Measurements from ENCODE around the gene CFAP46. TPM values are rescaled to one million over a fixed set of nuclear protein-coding genes. Genes with fewer than 3 reads are reported as not detected.
"Not testable (repeated sequence)": the region's sequence is repeated elsewhere in the genome, so short reads cannot be mapped to it uniquely, and the experiment has no call there.

The CFAP46 gene
- total RNA-seq, 1 donor from 2014 or later = 0.39 TPM

DNA sequence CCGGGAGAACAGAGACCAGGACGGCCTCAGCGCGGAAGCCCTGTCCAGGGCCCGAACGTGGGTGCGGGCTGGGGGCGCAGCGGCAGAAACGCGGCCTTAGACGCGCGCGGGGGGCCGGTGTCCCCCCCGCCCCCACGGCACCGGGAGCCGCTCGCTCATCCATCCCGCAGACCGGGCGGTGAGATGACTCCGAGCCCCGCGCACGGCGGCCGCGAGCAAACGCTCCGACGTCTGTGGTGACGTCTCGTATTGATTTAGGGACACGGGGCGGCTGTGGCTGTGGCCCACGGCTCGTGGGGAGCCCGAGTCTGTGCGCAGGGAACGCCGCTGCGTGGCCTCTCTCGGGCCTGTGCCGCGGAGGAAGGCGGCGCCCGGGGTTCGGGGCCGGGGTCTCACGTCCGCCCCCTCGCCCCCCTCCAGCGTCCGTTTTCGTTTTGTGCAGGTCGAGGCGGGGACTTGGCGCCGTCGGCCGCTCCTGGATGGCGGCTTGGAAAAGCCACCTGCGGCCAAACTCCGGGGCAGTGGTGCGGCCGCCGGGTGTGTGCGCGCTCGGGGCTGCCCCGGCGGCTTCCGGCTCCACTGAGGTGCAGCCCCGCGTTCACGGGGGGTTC is 155.4 kb downstream of the CFAP46 start:
- no peak for DNase-seq

DNA sequence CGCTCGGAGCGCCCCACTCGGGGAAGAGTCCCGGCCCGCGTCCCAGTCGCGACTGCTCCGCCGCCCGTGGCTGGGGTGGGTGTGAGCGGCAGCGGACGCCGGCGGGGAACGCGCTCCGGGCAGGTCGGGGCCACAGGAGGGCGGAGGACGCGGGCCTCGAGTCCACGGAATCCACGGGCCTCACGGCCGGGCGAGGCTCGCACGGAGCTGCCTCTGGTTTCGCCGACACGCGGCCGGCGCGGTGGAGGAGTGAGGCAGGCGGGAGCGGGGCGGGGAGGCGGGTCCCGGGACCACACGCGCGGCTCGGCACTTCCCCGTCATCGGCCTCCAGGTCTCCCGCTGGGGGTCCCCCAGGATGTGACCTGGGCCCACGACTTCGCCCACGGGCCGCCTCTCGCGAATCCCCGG is 155.9 kb downstream of the CFAP46 start:
- no peak for DNase-seq

DNA sequence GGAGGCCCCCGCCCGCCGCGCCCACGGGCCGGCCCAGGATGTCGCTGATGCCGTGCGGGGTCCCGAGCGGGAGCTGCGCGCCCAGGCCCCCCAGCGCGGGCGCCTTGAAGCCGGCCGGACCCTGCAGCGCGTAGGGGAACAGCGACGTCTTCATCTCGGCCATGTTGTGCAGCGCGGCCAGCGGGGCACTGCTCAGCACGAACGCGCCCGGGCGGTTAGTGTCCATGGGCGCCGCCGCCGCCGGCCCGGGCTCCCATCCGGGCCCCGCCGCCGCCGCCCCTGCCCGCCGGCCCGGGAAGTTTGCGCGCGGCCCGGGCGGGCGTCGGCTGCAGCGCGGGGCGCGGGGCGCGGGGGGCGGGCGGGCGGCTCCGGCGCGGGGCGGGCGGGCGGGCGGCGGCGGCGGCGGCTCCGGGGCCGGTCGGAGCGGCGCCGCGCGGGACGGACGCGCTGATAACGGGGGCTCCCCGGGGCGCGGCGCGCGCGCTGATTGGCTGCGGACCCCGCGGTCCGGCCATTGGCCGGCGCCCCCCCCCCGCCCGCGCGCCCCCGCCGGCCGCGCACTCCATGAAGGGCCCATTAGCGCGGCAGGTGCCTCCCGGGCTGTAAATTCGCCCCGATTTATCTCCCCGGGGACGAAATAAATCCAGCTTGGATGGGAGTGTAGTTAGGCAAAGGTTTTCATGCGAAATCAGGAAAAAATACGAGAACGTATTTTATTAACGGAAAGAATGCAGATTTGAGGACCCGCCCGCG is 156.5 kb downstream of the CFAP46 start, which contains the start of gene NKX6-2:
Gene NKX6-2 (minus strand): TSS at position 425 of the 753 bp plus-strand sequence. CDS start 199 bp downstream, at position 226.
- DNase-seq = no peak

DNA sequence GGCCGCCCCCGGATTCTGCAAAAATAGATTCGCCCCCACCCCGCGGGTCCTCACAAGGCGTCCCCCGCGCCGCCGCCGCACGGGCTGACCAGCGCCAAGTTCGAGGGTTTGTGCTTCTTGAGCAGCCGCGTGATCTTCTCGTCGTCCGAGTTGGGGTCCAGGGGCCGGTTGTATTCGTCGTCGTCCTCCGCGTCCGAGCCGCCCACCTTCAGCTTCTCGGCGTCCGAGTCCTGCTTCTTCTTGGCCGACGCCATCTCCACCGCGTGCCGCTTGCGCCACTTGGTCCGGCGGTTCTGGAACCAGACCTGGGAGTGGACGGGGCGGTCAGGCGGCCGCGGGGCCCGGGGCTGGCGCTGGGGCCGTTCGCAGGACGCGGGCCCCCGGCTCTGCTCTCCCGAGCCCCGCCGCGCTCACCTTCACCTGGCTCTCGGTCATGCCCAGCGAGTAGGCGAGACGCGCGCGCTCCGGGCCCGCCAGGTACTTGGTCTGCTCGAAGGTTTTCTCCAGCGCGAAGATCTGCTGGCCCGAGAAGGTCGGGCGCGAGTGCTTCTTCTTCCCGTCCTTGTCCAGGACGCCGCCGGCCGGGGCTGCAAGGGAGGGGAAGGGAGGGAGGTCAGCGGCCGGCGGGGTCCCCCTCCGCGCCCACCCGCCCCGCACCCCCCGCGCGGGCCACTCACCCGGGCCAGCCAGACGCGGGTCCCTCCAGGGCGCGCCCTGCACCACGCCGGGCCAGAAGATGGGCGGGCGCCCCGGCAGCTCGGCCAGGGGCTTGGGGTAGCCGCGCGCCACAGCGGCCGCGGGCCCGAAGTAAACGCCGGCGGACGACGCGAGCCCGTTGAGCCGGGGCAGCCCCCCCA is 157.3 kb downstream of the CFAP46 start:
- no peak for DNase-seq

DNA sequence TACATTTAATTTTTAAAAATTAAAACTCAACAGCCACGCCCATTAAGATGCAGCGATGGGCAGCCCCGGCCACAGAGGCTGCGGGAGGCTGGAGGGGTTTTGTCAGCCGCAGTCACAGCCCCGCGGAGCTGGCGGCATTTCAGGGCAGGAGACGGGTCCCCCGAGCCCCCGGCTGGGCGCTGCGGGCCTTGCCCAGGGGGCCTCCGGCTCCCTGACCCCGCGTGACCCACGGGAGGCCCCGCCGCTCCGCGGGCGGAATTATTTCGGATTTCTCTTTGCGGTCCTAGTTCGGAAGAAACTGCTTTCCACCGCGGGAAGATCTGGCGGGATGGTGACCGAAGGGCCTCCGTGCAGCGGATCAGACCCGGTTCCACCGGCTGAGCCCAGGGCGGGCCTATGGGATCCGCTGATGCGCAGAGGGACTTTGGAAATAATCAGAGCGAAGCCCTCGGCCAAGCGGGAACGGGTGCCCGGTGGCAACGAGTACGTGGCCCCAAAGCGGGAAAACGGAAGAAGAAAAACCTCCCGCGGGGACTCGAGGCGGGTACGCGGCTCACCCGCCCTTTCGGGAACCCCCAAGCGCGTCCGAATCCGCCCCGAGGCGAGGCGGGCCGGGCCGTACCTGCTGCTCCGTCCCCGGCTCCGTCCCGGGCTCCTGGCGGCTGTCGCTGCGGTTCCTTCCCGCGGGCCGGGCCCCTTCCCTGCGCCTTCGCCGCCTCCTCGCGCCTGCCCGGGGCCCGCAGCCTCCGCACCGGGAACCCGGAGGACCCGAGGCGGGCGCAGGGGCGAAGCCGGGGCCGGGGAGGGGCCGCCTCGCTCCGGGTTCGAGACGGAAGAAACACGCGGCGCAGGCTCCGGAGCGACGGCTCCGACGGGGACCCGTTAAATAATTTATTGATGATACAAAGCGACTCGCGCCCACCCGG is 158.2 kb downstream of the CFAP46 start:
- DNase-seq = no peak

DNA sequence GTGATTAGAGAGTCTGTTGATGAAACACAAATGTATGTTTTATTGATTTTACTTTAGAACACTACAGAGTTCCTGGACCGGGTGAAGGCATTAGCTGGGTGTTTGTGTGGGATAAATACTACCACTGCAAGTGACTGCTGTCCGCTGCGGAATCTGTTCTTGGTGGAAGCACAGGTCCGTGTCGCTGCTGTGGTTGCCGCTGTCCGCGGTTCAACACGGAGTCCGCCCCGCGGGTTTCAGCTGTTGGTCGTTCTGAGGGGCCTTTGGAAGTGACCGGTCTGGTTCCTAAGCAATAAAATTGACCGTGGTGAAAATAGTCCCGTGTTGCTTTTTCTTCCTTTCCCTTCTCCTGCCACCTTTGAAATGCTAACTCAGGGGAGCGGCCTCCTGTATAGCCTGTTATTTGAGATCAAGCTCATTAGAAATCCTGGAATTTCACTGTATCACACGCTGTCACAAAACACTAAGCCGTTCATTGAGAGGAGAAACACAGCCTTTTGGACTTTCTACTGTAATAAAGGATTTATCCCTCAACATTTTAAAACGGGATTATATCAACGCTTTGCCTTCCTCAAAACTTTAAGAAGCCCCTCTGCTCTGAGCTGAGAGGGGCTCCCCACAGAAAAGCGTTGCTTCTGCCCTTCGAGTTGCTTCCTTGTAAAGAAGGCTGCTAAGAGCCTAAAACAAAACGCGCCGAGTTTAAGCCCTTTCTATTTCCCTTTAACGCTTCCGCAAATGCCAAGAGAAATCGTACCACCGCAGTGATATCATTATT is 159.0 kb downstream of the CFAP46 start:
- DNase-seq = no peak

DNA sequence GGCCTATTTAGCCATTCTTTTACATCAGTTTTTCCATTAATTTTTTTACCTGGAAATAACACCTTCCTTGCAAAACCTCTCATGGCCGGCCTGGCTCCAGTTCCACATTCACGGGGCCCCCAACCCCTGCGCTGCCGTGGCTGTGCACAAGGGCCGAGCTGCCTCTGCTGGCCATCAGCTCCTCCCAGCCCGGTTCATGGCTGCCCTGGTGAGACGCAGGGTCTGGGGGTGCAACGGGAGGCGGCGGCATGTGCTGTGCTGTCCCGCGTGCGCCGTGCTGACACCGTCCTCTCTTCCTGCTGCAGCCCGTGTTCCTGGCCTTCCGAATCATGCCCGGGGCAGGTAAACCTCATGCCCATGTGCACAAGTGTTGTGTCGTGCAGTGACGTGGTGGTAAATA is 160.8 kb downstream of the CFAP46 start:
- DNase-seq = no peak

DNA sequence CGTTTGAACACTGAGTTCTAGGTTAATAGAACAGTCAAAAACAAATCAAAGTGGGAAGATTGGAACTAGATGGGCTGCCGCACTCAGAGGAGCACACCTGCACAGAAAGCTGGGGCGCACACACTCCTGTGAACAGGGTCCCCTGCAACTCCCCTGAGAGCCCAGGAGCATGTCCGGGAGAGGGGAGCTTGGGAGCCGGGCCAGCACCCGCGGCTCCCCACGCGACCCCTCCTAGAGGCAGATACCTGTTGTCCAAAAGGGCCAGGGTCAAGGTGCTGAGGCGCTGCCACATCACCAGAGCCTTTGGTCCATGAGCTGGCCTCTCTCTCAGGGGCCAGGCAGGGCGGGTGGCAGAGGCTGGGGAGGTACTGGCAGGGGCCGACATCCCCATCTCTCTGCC is 162.0 kb downstream of the CFAP46 start:
- DNase-seq = no peak

DNA sequence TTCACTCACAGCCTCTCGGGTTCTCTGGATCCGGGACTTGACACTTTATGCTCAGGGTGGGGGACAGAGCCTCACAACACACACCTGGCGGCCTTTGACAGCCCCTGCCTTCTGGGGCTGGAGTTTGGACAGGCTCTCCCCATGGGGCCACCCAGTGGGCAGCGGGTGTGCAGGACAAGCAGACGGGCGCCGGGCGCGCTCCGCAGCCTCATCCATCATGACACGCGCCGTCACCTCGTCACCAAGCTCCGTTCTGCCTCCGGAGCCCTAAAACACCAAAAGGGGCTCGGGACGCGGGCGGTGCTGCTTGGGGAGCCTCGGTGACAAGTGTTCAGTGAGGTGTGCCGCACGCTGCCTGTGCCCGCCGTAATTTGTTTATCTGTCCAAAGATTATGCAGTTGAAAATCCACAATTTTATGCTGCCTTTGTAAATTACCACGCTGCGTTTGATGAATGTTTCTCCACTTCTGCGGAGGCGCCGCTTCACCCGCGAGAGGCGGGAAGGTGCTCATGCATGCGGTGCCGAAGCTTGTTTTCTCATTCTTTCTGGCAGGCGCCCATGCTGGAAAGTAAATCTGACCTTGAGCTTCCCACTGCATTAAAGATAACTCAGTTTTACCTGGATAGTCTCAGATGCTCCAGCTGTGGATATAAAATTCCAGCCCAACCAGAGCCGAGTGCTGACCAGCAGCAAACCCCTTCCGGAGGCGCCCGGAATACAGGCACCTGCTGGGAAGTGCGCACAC is 162.6 kb downstream of the CFAP46 start:
- no peak for DNase-seq

DNA sequence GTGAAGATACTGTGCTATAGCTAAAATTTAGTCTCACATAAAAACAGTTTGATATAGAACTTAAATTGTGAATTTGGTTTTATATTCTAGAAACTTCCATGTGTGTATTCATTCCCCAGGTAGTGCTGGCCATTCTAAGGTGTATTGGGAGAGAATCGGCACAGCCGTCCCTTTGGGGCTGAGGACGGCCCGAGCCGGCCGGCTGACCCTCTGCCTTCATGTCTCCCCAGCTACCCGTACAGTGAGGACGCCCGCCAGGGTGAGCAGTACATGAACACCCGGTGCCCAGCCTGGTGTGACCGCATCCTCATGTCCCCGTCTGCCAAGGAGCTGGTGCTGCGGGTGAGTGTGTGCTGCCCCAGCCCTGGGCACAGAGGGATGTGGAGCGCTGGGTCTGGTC is 164.9 kb downstream of the CFAP46 start:
- DNase-seq = no peak

DNA sequence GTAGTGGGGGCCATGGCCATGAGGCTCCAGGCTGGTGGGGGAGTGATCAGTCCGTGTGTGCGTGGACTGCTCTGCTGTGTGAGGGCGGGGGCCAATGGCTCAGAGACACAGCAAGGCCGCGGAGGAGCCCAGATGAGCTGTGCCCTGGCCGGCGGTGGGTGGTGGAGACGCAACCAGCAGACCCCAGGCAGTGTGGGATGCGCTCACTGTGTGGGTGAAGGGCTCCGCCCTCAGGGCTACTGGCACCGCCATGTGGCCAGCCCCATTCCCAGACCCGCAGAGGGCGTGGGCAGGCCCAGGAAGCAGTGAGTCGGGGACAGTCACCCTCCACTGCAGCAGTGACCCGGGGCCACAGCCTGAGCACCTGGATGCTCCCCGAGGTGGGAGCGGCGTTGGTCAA is 165.5 kb downstream of the CFAP46 start:
- no peak for DNase-seq

DNA sequence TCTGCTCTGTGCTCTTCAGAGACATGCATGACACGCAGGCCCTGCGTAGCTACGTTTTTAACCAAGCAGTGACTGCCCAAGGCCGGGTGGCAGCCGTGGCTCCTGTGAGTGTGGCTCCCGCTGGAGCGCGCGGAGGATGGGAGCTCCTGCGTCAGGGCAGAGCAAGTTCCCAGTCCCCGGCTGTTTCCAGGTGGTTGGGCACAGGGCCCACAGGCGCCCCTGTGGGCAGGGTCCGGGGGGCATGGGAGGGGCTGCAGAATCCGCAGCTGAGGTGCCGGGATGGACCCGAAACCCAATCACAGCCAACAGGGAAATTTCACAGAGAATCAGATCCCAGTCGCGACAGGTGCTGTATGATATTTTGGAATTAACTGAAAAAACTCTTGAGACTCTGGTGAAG is 166.2 kb downstream of the CFAP46 start:
- no peak for DNase-seq

DNA sequence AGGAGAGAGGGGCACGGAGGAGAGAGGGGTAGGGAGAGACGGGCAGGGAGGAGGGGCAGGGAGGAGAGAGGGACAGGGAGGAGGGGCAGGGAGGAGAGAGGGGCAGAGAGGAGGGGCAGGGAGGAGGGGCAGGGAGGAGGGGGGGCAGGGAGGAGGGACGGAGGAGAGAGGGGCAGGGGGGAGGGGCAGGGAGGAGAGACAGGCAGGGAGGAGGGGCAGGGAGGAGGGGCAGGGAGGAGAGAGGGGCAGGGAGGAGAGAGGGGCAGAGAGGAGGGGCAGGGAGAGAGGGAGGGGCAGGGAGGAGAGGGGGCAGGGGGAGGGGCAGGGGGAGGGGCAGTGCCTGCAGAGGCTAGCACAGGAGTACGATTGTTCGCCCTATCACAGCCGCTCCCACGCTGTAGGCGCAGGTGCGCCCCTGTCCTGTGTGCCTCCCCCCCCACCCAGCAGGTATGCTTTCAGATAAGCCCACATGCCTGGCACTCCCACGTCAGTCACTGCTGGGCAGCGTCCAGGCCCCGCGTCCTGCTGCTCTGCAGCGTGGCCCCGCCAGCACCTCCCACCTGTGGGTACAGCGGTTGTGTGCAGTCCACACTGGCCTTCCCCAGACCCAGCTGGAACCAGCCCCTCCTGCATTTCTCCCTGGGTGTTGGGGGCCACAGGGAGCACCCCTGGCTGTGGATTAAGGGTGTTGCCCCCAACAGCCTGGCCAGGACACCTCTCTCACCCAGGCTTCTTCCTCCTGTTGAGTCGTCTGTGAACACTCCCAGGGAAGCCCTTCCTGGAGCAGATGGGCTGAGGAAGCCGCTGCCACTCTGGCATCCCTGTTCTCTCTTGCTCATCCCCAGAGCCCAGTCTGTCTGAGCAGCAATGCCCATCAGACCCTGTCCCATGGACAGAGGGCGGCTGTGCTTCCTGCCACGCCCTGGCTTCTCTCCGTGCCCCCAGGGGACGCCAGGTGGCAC is 167.2 kb downstream of the CFAP46 start:
- DNase-seq = no peak

DNA sequence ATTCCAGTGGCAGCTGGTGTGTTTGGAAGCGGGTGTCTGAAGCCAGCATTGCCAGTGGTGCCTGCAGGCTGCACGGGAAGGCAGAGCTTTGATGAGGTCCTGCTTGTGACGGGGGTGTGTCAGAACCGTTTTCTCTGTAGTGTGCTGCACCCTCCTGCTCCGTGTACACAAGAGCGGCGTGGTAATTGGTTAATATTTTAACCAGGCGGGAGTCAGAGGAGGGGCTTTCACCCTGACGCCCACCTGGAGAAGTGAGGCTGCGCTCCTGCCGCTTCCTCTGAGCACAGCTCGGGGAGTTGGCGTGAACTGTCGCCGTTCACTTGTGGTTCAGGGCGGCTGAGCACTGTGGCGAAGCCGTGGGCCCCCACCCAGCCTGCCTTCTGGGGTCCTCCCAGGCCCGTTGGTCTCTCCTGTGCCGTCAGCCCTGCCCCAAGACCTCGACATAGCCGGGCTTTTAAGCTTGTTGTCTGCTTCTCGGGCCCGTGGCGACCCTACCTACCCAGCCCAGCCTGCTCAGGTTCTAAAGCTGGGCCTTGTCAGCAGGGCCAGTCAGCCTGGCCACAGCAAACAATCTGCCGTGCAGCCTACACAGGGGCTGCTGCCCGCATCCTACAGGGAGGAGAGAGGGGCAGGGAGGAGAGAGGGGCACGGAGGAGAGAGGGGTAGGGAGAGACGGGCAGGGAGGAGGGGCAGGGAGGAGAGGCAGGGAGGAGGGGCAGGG is 168.0 kb downstream of the CFAP46 start:
- no peak for DNase-seq

DNA sequence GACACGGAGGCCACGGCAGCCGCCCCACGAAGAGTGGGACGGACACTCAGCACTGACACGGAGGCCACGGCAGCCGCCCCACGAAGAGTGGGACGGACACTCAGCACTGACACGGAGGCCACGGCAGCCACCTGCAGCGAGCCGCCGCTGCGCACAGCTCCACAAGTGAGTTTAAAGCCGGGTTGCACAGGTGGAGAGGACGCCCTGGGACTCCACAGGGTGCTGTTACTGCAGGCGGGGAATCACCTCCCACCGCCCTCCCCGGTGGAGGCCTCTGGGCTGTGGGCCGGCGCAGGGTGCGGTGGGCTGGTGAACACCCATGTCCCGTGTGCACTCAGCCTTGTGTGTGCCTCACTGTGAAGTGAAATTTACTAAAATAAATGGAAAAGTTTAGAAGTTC is 169.6 kb downstream of the CFAP46 start:
- not testable (repeated sequence) for DNase-seq

DNA sequence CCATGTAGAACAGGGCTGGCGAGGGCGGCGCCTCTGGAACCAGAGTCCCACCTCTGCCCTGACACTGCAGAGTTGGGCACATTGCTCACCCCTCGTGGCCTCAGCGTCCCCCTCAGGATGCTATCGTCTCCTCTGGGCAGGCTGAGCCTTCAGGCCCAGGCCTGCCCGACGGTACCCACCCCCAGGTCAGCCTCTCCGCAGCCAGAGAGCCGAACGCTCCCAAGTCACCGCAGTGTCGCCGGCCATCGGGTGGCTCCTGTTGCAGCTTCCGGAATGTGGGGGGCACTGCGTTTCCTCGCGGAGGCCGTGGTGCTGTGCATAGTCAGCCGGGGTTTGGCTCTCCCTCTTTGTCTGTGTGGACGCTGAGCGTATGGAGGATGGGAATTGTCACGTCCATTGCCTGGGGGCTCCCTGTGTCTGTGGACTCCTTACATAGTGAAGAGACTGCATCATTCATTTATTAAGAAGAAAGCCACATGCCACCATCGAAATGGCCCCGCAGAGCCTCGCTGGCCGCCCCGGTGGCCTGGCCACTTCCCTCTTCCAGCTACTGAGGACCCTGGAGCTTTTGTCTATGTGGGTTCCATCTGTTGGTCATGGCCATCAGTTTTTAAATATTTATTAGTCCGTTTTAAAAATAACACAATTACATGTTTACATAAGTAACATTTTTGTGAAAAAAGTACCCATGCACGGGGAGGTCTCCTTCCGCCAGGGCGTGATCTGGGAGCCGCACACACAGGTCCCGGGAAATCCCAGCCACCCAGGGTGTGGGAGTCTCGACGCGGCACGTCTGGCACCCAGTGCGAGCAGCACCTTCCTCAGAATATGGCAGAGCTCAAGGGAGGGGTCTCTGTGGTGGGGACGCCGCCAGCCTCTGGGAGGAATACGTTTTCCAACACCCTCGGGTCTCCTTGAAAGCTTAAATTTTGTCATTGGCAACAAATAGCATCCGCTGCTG is 172.0 kb downstream of the CFAP46 start:
- no peak for DNase-seq

Measured in skin of body (tissue), 2 donors.